Panc1 (cell line): ENCODE measurements around the gene GJB4. TPM values are rescaled to one million over a fixed set of nuclear protein-coding genes. Genes with fewer than 3 reads are reported as not detected.

ENCODE experiments used
- ATAC-seq: fragments of 200-7000 bp; cut with Tn5 transposase; 2 replicates; pipeline ENCODE4 v1.9.1; 2020; ENCODE audit warnings: mild to moderate bottlenecking, moderate library complexity
- BruUV-seq: library from RNA; stranded (reverse); fragments of 400-500 nt; replicated peaks from 2 replicates; lab custom pipeline; 2021; lab: Mats Ljungman, UMichigan
- CTCF ChIA-PET: fragments of 300-600 bp; sonication (Branson Sonifier 250); formaldehyde crosslinking; loops from one replicate; lab custom pipeline; 2022; ENCODE audit warnings: antibody characterized with exemption; lab: Charles Lee
- POLR2A ChIA-PET: fragments of 300-600 bp; sonication (Branson Sonifier 250); formaldehyde crosslinking; loops from one replicate; lab custom pipeline; 2022; ENCODE audit warnings: antibody characterized with exemption; lab: Charles Lee
- DNase-seq: peaks from one replicate; pipeline ENCODE4 v3.0.0-alpha.2; 2010; ENCODE audit warnings: low read depth, low spot score
- H3K27ac ChIP-seq: 2 replicates; pipeline ENCODE4 v1.5.1; 2011; ENCODE audit warnings: mild to moderate bottlenecking, low read length, inconsistent platforms
- H3K27me3 ChIP-seq: fragments of 200-500 bp; sonication (Bioruptor generic); 2 replicates; pipeline ENCODE4 v1.6.0; 2014; ENCODE audit warnings: low read length, inconsistent platforms; ENCODE audit not compliant: control insufficient read depth, insufficient read depth
- H3K36me3 ChIP-seq: fragments of 200-500 bp; sonication (Bioruptor generic); 2 replicates; pipeline ENCODE4 v1.5.1; 2014; ENCODE audit warnings: inconsistent platforms, mild to moderate bottlenecking, low read length, moderate library complexity; ENCODE audit not compliant: control insufficient read depth, insufficient read depth
- H3K4me1 ChIP-seq: 2 replicates; pipeline ENCODE4 v1.5.1; 2011; ENCODE audit warnings: inconsistent platforms, mild to moderate bottlenecking, low read length, moderate library complexity; ENCODE audit not compliant: control insufficient read depth, insufficient read depth
- H3K4me3 ChIP-seq, 2 experiments: 2 replicates each; pipeline ENCODE4 v1.5.1; 2011 to 2012; ENCODE audit warnings: low read depth in 2 of 2, low read length in 2 of 2, mild to moderate bottlenecking in 2 of 2, inconsistent platforms in 1 of 2, moderate library complexity in 1 of 2
- H3K9me3 ChIP-seq: fragments of 200-500 bp; sonication (Bioruptor generic); 2 replicates; pipeline ENCODE4 v1.5.1; 2014; ENCODE audit warnings: low read depth, mild to moderate bottlenecking, inconsistent platforms, low read length, moderate library complexity; ENCODE audit not compliant: control insufficient read depth, insufficient read depth
- CTCF ChIP-seq: fragments of 450-650 bp; IDR thresholded peaks from 2 replicates; pipeline ENCODE4 v1.5.1; 2017; ENCODE audit warnings: mild to moderate bottlenecking
- POLR2AphosphoS5 ChIP-seq: IDR thresholded peaks from 2 replicates; pipeline ENCODE4 v1.6.1; 2012; ENCODE audit warnings: mild to moderate bottlenecking, low read depth, low read length, moderate library complexity
- REST ChIP-seq, 2 experiments: IDR thresholded peaks; 2 replicates each; pipeline ENCODE4 v1.6.1; 2011 to 2012; ENCODE audit warnings: low read depth in 2 of 2, control low read depth in 1 of 2, low read length in 1 of 2, mild to moderate bottlenecking in 1 of 2, moderate library complexity in 1 of 2; ENCODE audit not compliant: insufficient read depth in 1 of 2
- SIN3A ChIP-seq: IDR thresholded peaks from 2 replicates; pipeline ENCODE4 v1.6.1; 2012; ENCODE audit warnings: low read depth, mild to moderate bottlenecking, low read length, moderate library complexity, borderline replicate concordance; ENCODE audit not compliant: insufficient read depth
- TCF7L2 ChIP-seq: IDR thresholded peaks from 2 replicates; pipeline ENCODE4 v1.6.1; 2011; ENCODE audit warnings: mild to moderate bottlenecking, low read depth, low read length, inconsistent platforms
- in situ Hi-C: cut with HindIII; loops from 2 replicates; pipeline ENCODE4 v1.10.0; 2016; ENCODE audit warnings: low sequenced_read_pairs, low pct_unique_long_range_greater_than_20kb
- intact Hi-C: fragments of 100-400 bp; cut with micrococcal nuclease; formaldehyde crosslinking; loops from one replicate; pipeline ENCODE4 v1.10.0; 2022; ENCODE audit not compliant: unreplicated experiment
- total RNA-seq: library from RNA; stranded (reverse); gene quantifications from one replicate; pipeline ENCODE4 v1.2.1, GENCODE V29; 2021; ENCODE audit not compliant: unreplicated experiment

The GJB4 gene
- total RNA-seq, 1 experiment from 2014 or later, result not detected

- no peak overlapping the region for H3K27ac ChIP-seq
- no peaks in the 10 kb centered on the region for H3K36me3 ChIP-seq
- no peaks in the 10 kb centered on the region for H3K27me3 ChIP-seq
- no peaks in the 10 kb centered on the region for H3K4me1 ChIP-seq
- H3K9me3 ChIP-seq, result no peaks in the 10 kb centered on the region
- POLR2A ChIA-PET, result no interaction called here
- BruUV-seq, result no TSS peak
- DNase-seq (no peak), ATAC-seq (no peak)
- intact Hi-C loops, result loop anchor here (5.0 to 10.0 kb wide), 5 partner anchors 148 to 1113 kb away; no protein-coding TSS in a partner anchor
- CTCF ChIA-PET, result no interaction called here
- H3K4me3 ChIP-seq, result no peak overlapping the region
- in situ Hi-C loops, result no loop called here
- TF ChIP-seq REST (IDR thresholded peaks at IDR 0.05; ENCODE audit: insufficient read depth in 1 of 2, low read depth in 2 of 2, low read length in 1 of 2) (no peak), CTCF (no peak), TCF7L2 (no peak), POLR2AphosphoS5 (no peak), SIN3A (no peak)
These were observed 14.7 kb upstream of the GJB4 start for GRCh38 chr1:34744851-34745250.

- ChIA-PET POLR2A (no interaction called here), CTCF (no interaction called here)
- Histone ChIP-seq H3K36me3 (no peaks in the 10 kb centered on the region), H3K4me1 (no peaks in the 10 kb centered on the region), H3K27ac (no peak overlapping the region), H3K27me3 (no peaks in the 10 kb centered on the region), H3K9me3 (no peaks in the 10 kb centered on the region), H3K4me3 (no peak overlapping the region)
- ATAC-seq (no peak), DNase-seq (no peak)
- BruUV-seq, result no TSS peak
- TF ChIP-seq REST (IDR thresholded peaks at IDR 0.05; ENCODE audit: insufficient read depth in 1 of 2, low read depth in 2 of 2, low read length in 1 of 2) (no peak), SIN3A (no peak), CTCF (no peak), TCF7L2 (no peak), POLR2AphosphoS5 (no peak)
- intact Hi-C loops, result loop anchor here (10.0 kb wide), 3 partner anchors 281 to 1011 kb away; no protein-coding TSS in a partner anchor
- in situ Hi-C loops, result no loop called here
These were observed 13.9 kb upstream of the GJB4 start for GRCh38 chr1:34745666-34746065.
